Measurements from ENCODE around the gene TP73. TPM values are rescaled to one million over a fixed set of nuclear protein-coding genes. Genes with fewer than 3 reads are reported as not detected.
"Not testable (repeated sequence)": the region's sequence is repeated elsewhere in the genome, so short reads cannot be mapped to it uniquely, and the experiment has no call there.

The TP73 gene
- total RNA-seq, 1 donor from 2014 or later = 5.2 TPM

GRCh38 chr1:3745590-3746381 is 93.5 kb downstream of the TP73 start:
- no peak for ATAC-seq

- peak; percentile 6 for ATAC-seq
Observed at GRCh38 chr1:3746389-3746829, 94.1 kb downstream of the TP73 start.

GRCh38 chr1:3746830-3747521 is 94.7 kb downstream of the TP73 start:
- ATAC-seq = peak; percentile 90

- no peak for ATAC-seq
Observed at GRCh38 chr1:3747522-3747848, 95.2 kb downstream of the TP73 start.

DNA sequence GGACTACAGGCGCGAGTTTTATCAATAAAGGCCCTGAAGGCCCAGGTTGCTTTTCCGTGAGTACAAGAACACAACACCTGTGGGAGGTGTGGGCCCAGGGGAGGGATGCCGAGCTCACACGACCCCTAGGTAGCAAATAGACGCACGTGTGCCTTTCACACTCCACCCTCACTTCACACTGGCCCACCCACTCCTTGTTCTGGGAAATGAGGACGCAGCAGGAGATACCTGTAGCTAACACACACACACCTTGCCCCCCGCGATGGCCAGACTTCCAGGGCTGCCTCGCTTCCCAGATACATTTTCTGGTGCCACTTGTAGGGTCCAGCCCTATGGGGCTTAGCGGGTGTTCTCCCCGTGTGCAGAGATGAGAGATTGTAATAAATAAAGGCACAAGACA is 95.6 kb downstream of the TP73 start:
- ATAC-seq = no peak

- not testable (repeated sequence) for ATAC-seq
Observed at GRCh38 chr1:3748316-3748900, 96.1 kb downstream of the TP73 start.

GRCh38 chr1:3749512-3749911 is 97.2 kb downstream of the TP73 start:
- ATAC-seq = no peak

- ATAC-seq = no peak
Observed at GRCh38 chr1:3750741-3751140, 98.4 kb downstream of the TP73 start.

DNA sequence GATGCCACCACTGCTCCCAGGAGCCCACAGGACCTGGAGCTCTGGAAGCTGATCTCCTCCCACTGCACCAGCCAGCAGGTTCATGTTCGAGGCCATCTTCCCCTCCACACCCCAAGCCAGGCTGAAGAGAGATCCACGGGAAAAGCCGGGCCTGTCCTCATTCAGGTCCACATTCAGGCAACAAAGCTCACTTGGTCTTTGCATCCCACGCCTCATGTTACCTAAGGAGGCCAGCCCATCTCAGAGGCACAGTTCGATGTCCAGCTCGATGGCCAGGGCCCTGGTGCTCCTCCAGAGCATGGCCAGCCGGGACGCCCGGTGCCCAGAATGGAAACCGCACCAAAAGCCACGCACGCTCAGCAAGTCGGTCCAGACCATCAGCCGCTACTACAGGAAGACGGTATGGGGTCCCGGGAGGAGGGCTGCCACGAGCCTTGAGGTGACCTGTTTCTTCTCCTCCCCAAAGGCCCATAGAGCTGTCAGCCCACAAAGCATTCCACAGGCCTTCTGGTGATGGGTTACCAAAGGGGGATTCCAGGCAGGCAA is 100.2 kb downstream of the TP73 start, which contains the start of gene CCDC27:
TSS of gene CCDC27 (plus strand) at position 51 of the 546 bp plus-strand sequence. CDS start at position 83, 32 bp downstream.
- no peak for ATAC-seq

DNA sequence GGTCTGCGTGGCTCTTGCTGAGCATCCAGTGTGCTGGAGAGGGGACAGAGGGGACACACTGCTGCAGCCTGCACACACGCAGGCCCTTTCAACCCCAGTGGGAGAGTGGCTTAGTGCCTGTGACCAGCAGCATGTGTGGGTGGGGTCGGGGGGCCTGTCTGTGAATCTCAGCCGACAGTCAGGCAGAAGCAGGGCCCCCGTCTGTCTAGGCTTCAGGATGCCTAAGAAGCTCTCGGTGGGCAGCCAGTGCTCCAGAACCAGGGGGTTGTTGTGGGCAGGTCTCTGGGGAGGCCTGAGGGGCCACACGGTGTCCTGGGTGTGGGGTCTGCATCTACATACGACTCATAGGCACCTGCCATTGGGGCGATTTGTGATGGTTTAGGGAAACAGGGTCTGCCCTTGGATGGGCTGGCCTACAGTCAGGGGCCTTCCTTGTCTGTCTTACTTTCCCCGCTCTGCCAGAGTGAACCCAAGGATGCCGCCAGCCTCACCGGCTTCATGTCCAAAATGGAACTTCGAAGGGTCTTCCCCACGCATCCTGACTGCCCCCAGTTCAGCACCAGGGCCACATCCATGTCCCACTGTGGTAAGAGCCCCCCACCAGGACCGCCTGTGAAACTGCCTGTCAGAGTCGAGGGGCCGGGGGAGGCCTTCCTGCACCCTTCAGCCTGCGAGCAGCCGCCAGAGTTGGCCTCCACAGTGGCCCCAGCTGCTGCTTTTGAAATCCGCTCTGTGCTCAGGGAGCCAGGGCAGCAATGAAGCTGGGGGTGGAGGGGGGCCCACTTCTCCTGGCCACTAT is 101.5 kb downstream of the TP73 start:
- no peak for ATAC-seq

DNA sequence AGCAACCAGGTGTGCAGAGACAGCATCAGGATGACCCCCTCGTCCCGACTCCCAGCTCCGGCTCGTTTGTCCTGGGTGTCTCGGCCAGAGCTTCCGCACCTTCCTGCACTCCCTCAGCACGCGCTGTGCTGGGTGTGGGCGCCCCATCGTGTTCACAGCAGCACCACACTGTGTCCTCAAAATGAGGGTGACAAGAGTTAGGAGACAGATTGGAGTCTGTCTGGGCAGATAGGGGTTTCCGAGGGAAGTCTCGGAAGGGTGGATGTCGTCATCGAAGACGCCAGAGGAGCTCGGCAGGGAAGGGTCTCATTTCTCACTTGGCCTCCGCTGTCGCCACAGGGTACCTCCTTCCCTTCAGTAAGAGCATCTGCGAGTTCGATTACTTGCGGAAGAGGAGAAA is 104.1 kb downstream of the TP73 start:
- no peak for ATAC-seq

GRCh38 chr1:3759164-3759563 is 106.8 kb downstream of the TP73 start:
- ATAC-seq = no peak

DNA sequence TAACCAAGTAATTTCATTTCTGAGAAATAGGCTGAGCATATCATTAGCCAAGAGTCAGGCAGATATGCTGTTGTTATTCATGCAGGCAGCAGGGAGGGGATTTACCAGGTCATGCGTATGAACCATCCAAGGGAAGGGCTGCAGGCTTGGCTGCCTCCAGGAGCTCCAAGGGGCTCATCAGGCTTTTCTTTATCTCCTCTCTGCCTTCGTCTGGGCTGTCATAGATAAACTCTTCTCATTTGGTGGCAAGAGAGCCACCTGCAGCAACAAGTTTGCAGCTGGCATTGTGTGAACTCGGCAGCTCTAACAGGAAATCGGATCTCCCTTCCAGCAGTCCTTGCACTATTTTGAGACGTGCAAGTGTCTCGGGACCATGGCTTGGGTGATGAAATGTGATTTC is 107.5 kb downstream of the TP73 start:
- no peak for ATAC-seq

GRCh38 chr1:3761296-3762010 is 109.1 kb downstream of the TP73 start:
- ATAC-seq = no peak

GRCh38 chr1:3762151-3762872 is 110.0 kb downstream of the TP73 start:
- ATAC-seq = peak; percentile 13

GRCh38 chr1:3762873-3763228 is 110.5 kb downstream of the TP73 start:
- peak; percentile 24 for ATAC-seq

DNA sequence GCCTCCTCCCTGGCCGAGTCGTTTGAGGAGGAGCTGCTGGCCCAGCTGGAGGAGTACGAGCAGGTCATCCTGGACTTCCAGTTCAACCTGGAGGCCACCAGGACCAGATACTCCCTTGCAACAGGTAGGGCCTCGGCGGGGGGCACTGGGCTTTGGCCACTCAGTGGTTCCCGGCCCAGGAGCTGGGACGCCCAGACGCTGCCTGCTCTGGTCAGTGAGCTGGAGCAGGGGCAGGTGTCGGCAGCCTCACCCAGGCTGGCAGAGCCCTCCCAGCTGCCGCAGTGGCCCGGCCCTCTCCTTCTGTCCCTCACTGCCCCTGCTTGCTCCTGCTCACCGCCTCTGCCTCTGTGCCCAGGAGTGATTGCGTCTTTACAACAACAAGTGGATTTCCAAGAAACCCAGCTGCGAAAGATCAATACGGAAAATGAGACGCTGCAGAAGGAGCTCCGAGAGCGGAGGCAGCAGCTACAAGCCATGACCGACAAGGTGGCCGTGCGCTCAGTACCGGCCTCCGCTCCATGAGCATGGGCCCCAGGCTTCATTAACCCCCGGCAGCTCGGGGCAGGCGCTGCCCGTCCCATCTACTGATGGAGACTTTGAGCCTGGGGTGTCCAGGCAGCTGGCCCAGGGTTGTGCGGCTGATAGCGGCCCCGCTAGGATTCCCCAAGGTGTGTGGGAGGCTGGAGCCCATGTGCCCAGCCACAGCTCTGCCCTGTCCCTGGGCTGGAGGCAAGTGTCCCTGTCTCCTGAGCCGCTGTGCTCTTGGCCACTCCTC is 111.2 kb downstream of the TP73 start:
- ATAC-seq = no peak

GRCh38 chr1:3767328-3767925 is 115.1 kb downstream of the TP73 start:
- no peak for ATAC-seq

DNA sequence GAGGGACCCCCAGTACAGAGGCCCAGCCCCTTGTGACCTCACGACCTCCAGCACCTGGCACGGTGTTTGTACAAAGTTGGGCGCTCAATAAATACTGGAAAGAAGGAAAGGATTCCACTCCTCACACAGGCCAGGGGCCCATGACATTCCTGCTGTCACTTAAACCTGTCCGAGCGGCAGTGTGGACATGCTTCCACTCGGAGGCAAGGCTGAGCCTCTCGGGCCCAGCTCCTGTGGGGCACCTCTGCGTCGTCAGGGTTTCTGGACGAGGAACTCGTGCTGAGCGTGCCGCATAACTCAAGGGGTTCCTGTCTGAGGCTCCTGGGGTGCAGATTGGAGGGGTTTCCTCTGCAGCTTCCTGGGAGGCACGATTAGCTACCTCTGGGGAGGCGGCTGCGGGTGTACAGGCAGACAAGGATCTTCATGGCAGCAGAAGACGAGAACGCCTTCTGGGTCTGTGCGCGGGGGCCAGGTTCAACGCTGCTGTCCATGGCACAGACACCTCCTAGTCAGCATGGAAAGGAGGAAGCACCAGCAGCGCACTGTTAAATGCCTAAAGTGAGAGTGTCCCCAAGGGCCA is 116.6 kb downstream of the TP73 start:
- ATAC-seq = no peak
